Heart right ventricle (tissue), 16 donors: ENCODE results near the gene MATR3. TPM values are rescaled to one million over a fixed set of nuclear protein-coding genes. Genes with fewer than 3 reads are reported as not detected.

ENCODE experiments used
- ATAC-seq, 8 donors: fragments of 200-7000 bp; cut with Tn5 transposase; one replicate each; pipeline ENCODE4 v1.9.1; 2020; ENCODE audit warnings: mild to moderate bottlenecking in 8 of 8, moderate library complexity in 8 of 8, moderate number of reproducible peaks in 1 of 8
- DNase-seq, 2 donors: peaks; one replicate each; pipeline ENCODE4 v3.0.0-alpha.2; 2020
- H3K27ac ChIP-seq, 10 donors: fragments of 200-600 bp; sonication (generic) in 2 of 10; one replicate each; pipeline versions ENCODE4 v1.5.0 to v1.8.0; 2020 to 2022; ENCODE audit warnings: mild to moderate bottlenecking in 3 of 10
- H3K27me3 ChIP-seq, 7 donors: fragments of 200-600 bp; one replicate each; pipeline ENCODE4 v1.8.0; 2021 to 2022; ENCODE audit warnings: mild to moderate bottlenecking in 2 of 7
- H3K36me3 ChIP-seq, 9 donors: fragments of 200-600 bp; sonication (generic) in 1 of 9; one replicate each; pipeline versions ENCODE4 v1.5.0 to v1.8.0; 2020 to 2022; ENCODE audit warnings: mild to moderate bottlenecking in 2 of 9
- H3K4me1 ChIP-seq, 9 donors: fragments of 200-600 bp; sonication (generic) in 1 of 9; one replicate each; pipeline versions ENCODE4 v1.5.0 to v1.8.0; 2020 to 2022; ENCODE audit warnings: mild to moderate bottlenecking in 4 of 9
- H3K4me3 ChIP-seq, 10 donors: fragments of 200-600 bp; sonication (generic) in 2 of 10; one replicate each; pipeline versions ENCODE4 v1.5.0 to v1.8.0; 2020 to 2022; ENCODE audit warnings: mild to moderate bottlenecking in 7 of 10, moderate library complexity in 2 of 10
- H3K9me3 ChIP-seq, 11 donors: fragments of 200-600 bp in 10 of 11; sonication (generic) in 2 of 11; one replicate each; pipeline versions ENCODE4 v1.5.0 to v1.8.0; 2013 to 2022; ENCODE audit warnings: mild to moderate bottlenecking in 2 of 11, control low read depth in 1 of 11, moderate library complexity in 1 of 11
- CTCF ChIP-seq, 9 donors: fragments of 200-600 bp; sonication (generic) in 2 of 9; IDR thresholded peaks; one replicate each; pipeline versions ENCODE4 v1.5.0 to v1.8.0; 2021 to 2022; ENCODE audit warnings: antibody characterized with exemption in 9 of 9, mild to moderate bottlenecking in 5 of 9, moderate library complexity in 1 of 9
- WGBS, 2 donors: extraction: QIAGEN DNeasy Blood & Tissue Kit; methylation state at CpG; one replicate each; pipeline ENCODE4 v1.1.7; 2013; ENCODE audit warnings: inconsistent platforms in 1 of 2; 5-methylcytosine and 5-hydroxymethylcytosine counted together
- intact Hi-C, 10 donors: fragments of 100-400 bp; cut with DNase I; formaldehyde crosslinking; loops; one replicate each; pipeline versions ENCODE4 v1.11.1 to v1.14.2; 2022
- polyA plus RNA-seq, 2 donors: library from polyadenylated mRNA; stranded (reverse); fragments of 200-250 nt; gene quantifications; one replicate each; pipeline ENCODE4 v1.2.3, GENCODE V29; 2013
- total RNA-seq, 10 donors: library from RNA; stranded (reverse); fragmentation: NEBNext Ultra II Directional in 3 of 10; extraction: Animal tissue kit (Norgen Biotek cat#: 25700) in 3 of 10; gene quantifications; one replicate each; pipeline versions ENCODE4 v1.2.1 to v1.2.4, GENCODE V29; 2021 to 2023
- donor health status: Arrhythmogenic right ventricular cardiomyopathy.
- donor health status: ischemic (EF 13 %, LVEDD 7.1; RV severe dilation, severe dysfunction).
- donor health status: healthy with polysubstance abuse.
- donor health status: DM: no; HTN: yes; CAD: no.
- donor health status: DM: no; HTN: no; CAD: no.
- donor health status: ischemic (EF 25% LVEDD 6.9; RV normal size, moderate dysfunction).
- donor health status: ischemic (EF 25% LVEDD 5.7; RV mildly dilated, moderate dysfunction).
- donor health status: healthy.
- donor health status: DM: yes; HTN: yes; CAD: no.
- donor health status: Ischemic cardiomyopathy.
- donor health status: ischemic (EF 35%, LVEDD 5.7; RV mildly dilated, moderate dysfunction).
- donor health status: nonischemic (EF 11% LVEDD 7.7; RV severe dilation, severe dysfunction).
- donor health status: DM: yes; HTN: yes; CAD: no.
- donor health status: PGD.
- donor health status: ischemic (EF 29% LVEDD 5.4; RV normal size, mild dysfunction).
- donor health status: nonischemic (EF 23%, LVEDD 6.1; RV moderate dilation, normal function).

The MATR3 gene
- total and polyA plus RNA-seq, 12 donors, result 86.8 to 209 (median 167) TPM

- 95 to 96% methylated on average over 3 of the region's 3 CpGs for whole genome bisulfite sequencing, 2 donors
- Histone ChIP-seq H3K36me3 (no peaks in the 10 kb centered on the region), H3K4me1 (peaks cover 0 to 21% (median 0%) of the 10 kb centered on the region in 9 donors), H3K4me3 (no peak overlapping the region), H3K9me3 (no peaks in the 10 kb centered on the region), H3K27ac (no peak overlapping the region), H3K27me3 (no peaks in the 10 kb centered on the region)
- intact Hi-C loops, result no loop called here
- DNase-seq (no peak), ATAC-seq (no peak)
- no peak for TF ChIP-seq CTCF (IDR thresholded peaks at IDR 0.05)
Observed at GRCh38 chr5:139248826-139249453, 44.6 kb upstream of the MATR3 start.

- no peaks in the 10 kb centered on the region for H3K9me3 ChIP-seq
- ATAC-seq, result no peak
- peaks cover 0 to 15% (median 0%) of the 10 kb centered on the region in 9 donors for H3K4me1 ChIP-seq
- H3K27ac ChIP-seq, result no peak overlapping the region
- no peaks in the 10 kb centered on the region for H3K27me3 ChIP-seq
- peak in 5 of 9 donors; percentile 6 to 42 (median 33) for TF ChIP-seq CTCF (IDR thresholded peaks at IDR 0.05)
- WGBS, 2 donors, result 54 to 58% methylated on average over 3 of the region's 3 CpGs
- no peaks in the 10 kb centered on the region for H3K36me3 ChIP-seq
- no peak overlapping the region for H3K4me3 ChIP-seq
- no peak for DNase-seq
- intact Hi-C loops, result loop anchor here in 1 of 10 donors (10.0 kb wide), 1 partner anchor 616 kb away; no protein-coding TSS in a partner anchor
Observed at GRCh38 chr5:139251281-139251687, 42.3 kb upstream of the MATR3 start.

- H3K9me3 ChIP-seq, result no peaks in the 10 kb centered on the region
- H3K27ac ChIP-seq, result no peak overlapping the region
- no peak for TF ChIP-seq CTCF (IDR thresholded peaks at IDR 0.05)
- ATAC-seq (no peak), DNase-seq (no peak)
- H3K4me1 ChIP-seq, result peaks cover 0 to 10% (median 0%) of the 10 kb centered on the region in 9 donors
- intact Hi-C loops, result loop anchor here in 1 of 10 donors (10.0 kb wide), 1 partner anchor 617 kb away; no protein-coding TSS in a partner anchor
- WGBS, 2 donors, result 77 to 85% methylated on average over 4 of the region's 4 CpGs
- H3K4me3 ChIP-seq, result no peak overlapping the region
- no peaks in the 10 kb centered on the region for H3K27me3 ChIP-seq
- H3K36me3 ChIP-seq, result no peaks in the 10 kb centered on the region
Observed at GRCh38 chr5:139251695-139252288, 41.7 kb upstream of the MATR3 start.

- ATAC-seq (no peak), DNase-seq (no peak)
- H3K27me3 ChIP-seq, result no peaks in the 10 kb centered on the region
- intact Hi-C loops, result loop anchor here in 1 of 10 donors (10.0 kb wide), 1 partner anchor 618 kb away; no protein-coding TSS in a partner anchor
- peaks cover 0 to 7% (median 0%) of the 10 kb centered on the region in 9 donors for H3K4me1 ChIP-seq
- no peaks in the 10 kb centered on the region for H3K9me3 ChIP-seq
- H3K27ac ChIP-seq, result no peak overlapping the region
- 96 to 99% methylated on average over 3 of the region's 3 CpGs for WGBS, 2 donors
- no peak overlapping the region for H3K4me3 ChIP-seq
- no peaks in the 10 kb centered on the region for H3K36me3 ChIP-seq
- no peak for TF ChIP-seq CTCF (IDR thresholded peaks at IDR 0.05)
Observed at GRCh38 chr5:139253115-139253514, 40.4 kb upstream of the MATR3 start.
